ENCODE results near the gene VSX2. TPM values are rescaled to one million over a fixed set of nuclear protein-coding genes. Genes with fewer than 3 reads are reported as not detected.

VSX2 gene
- total and polyA plus RNA-seq, 2 donors (not counting 1 experiment from before 2014, with no cell fraction given), result not detected

- no peak overlapping the region for H3K4me3 Mint-ChIP-seq
- no peak for DNase-seq
- no peak overlapping the region for H2AFZ ChIP-seq (ENCODE audit: insufficient read depth, low read depth, low read length, poor library complexity, severe bottlenecking)
- peaks cover 5% of the 10 kb centered on the region for H3K27me3 Mint-ChIP-seq
- peaks cover 0 to 7% of the 10 kb centered on the region in 2 experiments for H3K36me3 ChIP-seq (replicated peaks in 1 of 2; ENCODE audit: control extremely low read depth in 1 of 2, control insufficient read depth in 1 of 2, extremely low read depth in 1 of 2, insufficient read depth in 2 of 2, low read length in 1 of 2)
- TF ChIP-seq CTCF (IDR thresholded peaks at IDR 0.05) (no peak), EZH2 (IDR thresholded peaks at IDR 0.05; ENCODE audit: borderline replicate concordance, insufficient read depth, low read depth, low read length, poor library complexity, severe bottlenecking) (no peak)
- no peaks in the 10 kb centered on the region for H3K27me3 ChIP-seq (replicated peaks in 1 of 4; ENCODE audit: control extremely low read depth in 1 of 4, control insufficient read depth in 3 of 4, insufficient read depth in 4 of 4, low read length in 3 of 4)
- no peaks in the 10 kb centered on the region for H3K4me1 ChIP-seq (ENCODE audit: control insufficient read depth in 2 of 2, insufficient read depth in 2 of 2, low read length in 2 of 2)
- no peak for ATAC-seq (ENCODE audit: low read depth)
- 80% methylated on average over 1 of the region's 3 CpGs for WGBS (ENCODE audit: insufficient coverage)
- no peak overlapping the region for H3K27ac ChIP-seq (ENCODE audit: low read length in 2 of 2)
- no peak overlapping the region for H3K27ac Mint-ChIP-seq
- H3K9ac ChIP-seq (ENCODE audit: low read length), result no peak overlapping the region
- no peaks in the 10 kb centered on the region for H3K79me2 ChIP-seq (ENCODE audit: control insufficient read depth, insufficient read depth, low read length)
- no peaks in the 10 kb centered on the region for H3K9me3 ChIP-seq (ENCODE audit: control extremely low read depth in 1 of 3, control insufficient read depth in 2 of 3, insufficient read depth in 1 of 3, low read length in 2 of 3)
- ChIA-PET POLR2A (no interaction called here), CTCF (interaction anchor here (1.2 kb wide), 1 partner anchor 9 kb away, joined by 3 read pairs; no protein-coding TSS in a partner anchor)
- H4K20me1 ChIP-seq (ENCODE audit: control insufficient read depth, insufficient read depth, low read length, poor library complexity, severe bottlenecking), result no peaks in the 10 kb centered on the region
- no peaks in the 10 kb centered on the region for H3K9me3 Mint-ChIP-seq (ENCODE audit: insufficient read depth)
- no peak overlapping the region for H3K4me3 ChIP-seq (ENCODE audit: control extremely low read depth in 1 of 5, extremely low read depth in 1 of 5, insufficient read depth in 1 of 5, low read depth in 2 of 5, low read length in 4 of 5)
- no peaks in the 10 kb centered on the region for H3K4me1 Mint-ChIP-seq
- intact Hi-C loops (cut with micrococcal nuclease), result no loop called here
- no peak overlapping the region for H3K4me2 ChIP-seq (replicated peaks; ENCODE audit: low read depth, low read length, poor library complexity, severe bottlenecking)
Observed at GRCh38 chr14:74207943-74208342, 31.3 kb upstream of the VSX2 start.

GRCh38 chr14:74208642-74209041 lies 30.6 kb upstream of the VSX2 start:
- H3K9me3 ChIP-seq (ENCODE audit: control extremely low read depth in 1 of 3, control insufficient read depth in 2 of 3, insufficient read depth in 1 of 3, low read length in 2 of 3), result no peaks in the 10 kb centered on the region
- H3K27ac Mint-ChIP-seq, result no peak overlapping the region
- H3K4me2 ChIP-seq (replicated peaks; ENCODE audit: low read depth, low read length, poor library complexity, severe bottlenecking), result no peak overlapping the region
- H3K9me3 Mint-ChIP-seq (ENCODE audit: insufficient read depth), result no peaks in the 10 kb centered on the region
- no peaks in the 10 kb centered on the region for H3K79me2 ChIP-seq (ENCODE audit: control insufficient read depth, insufficient read depth, low read length)
- H3K27me3 ChIP-seq (replicated peaks in 1 of 4; ENCODE audit: control extremely low read depth in 1 of 4, control insufficient read depth in 3 of 4, insufficient read depth in 4 of 4, low read length in 3 of 4), result no peaks in the 10 kb centered on the region
- DNase-seq, result no peak
- 88% methylated on average over 4 of the region's 8 CpGs for WGBS (ENCODE audit: insufficient coverage)
- H3K4me1 Mint-ChIP-seq, result no peaks in the 10 kb centered on the region
- POLR2A ChIA-PET, result no interaction called here
- intact Hi-C loops (cut with micrococcal nuclease), result no loop called here
- no peaks in the 10 kb centered on the region for H4K20me1 ChIP-seq (ENCODE audit: control insufficient read depth, insufficient read depth, low read length, poor library complexity, severe bottlenecking)
- peaks cover 5% of the 10 kb centered on the region for H3K27me3 Mint-ChIP-seq
- no peak overlapping the region for H3K4me3 ChIP-seq (ENCODE audit: control extremely low read depth in 1 of 5, extremely low read depth in 1 of 5, insufficient read depth in 1 of 5, low read depth in 2 of 5, low read length in 4 of 5)
- no peak overlapping the region for H3K4me3 Mint-ChIP-seq
- no peak for ATAC-seq (ENCODE audit: low read depth)
- no peak overlapping the region for H3K27ac ChIP-seq (ENCODE audit: low read length in 2 of 2)
- H2AFZ ChIP-seq (ENCODE audit: insufficient read depth, low read depth, low read length, poor library complexity, severe bottlenecking), result no peak overlapping the region
- H3K36me3 ChIP-seq (replicated peaks in 1 of 2; ENCODE audit: control extremely low read depth in 1 of 2, control insufficient read depth in 1 of 2, extremely low read depth in 1 of 2, insufficient read depth in 2 of 2, low read length in 1 of 2), result peaks cover 0 to 3% of the 10 kb centered on the region in 2 experiments
- H3K4me1 ChIP-seq (ENCODE audit: control insufficient read depth in 2 of 2, insufficient read depth in 2 of 2, low read length in 2 of 2), result no peaks in the 10 kb centered on the region
- TF ChIP-seq CTCF (IDR thresholded peaks at IDR 0.05) (no peak), EZH2 (IDR thresholded peaks at IDR 0.05; ENCODE audit: borderline replicate concordance, insufficient read depth, low read depth, low read length, poor library complexity, severe bottlenecking) (no peak)
- no peak overlapping the region for H3K9ac ChIP-seq (ENCODE audit: low read length)
- CTCF ChIA-PET, result interaction anchor here (0.9 kb wide), 1 partner anchor 11 kb away, joined by 3 read pairs; no protein-coding TSS in a partner anchor
